Activated naive CD4-positive, alpha-beta T cell treated with anti-CD3 and anti-CD28 coated beads, Interleukin-2, amount 50 U/mL, for 16 hours (primary cell): ENCODE data around the gene CCDC167.

Source experiments
- DNase-seq: peaks from one replicate; pipeline ENCODE4 v3.0.0-alpha.2; 2020

CCDC167 gene

GRCh38 chr6:37487591-37488380 is 11.9 kb downstream of the CCDC167 start:
- no peak for DNase-seq

GRCh38 chr6:37486121-37486839 is 13.4 kb downstream of the CCDC167 start:
- DNase-seq = no peak

- DNase-seq = no peak
These were observed 14.4 kb downstream of the CCDC167 start for GRCh38 chr6:37485291-37485702.

DNA sequence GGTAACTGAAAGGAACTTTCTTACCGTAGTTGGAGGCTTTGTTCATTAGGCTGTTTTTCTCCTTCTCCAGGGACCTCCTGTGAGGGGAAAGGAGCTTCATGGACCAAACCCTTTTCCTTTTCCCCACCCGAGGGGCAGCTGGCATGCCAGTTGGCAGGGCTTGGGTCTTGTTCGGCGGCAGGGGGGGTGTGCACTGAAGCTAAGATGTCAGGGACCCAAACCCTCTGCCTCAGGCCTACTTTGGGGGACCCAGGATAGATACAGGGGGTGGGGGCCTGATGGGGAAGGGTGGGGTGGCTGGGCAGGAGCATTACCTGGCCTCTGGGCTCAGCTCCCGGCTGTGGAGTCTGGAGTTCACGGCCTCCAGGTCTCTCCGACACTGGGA is 14.9 kb downstream of the CCDC167 start:
- no peak for DNase-seq

DNA sequence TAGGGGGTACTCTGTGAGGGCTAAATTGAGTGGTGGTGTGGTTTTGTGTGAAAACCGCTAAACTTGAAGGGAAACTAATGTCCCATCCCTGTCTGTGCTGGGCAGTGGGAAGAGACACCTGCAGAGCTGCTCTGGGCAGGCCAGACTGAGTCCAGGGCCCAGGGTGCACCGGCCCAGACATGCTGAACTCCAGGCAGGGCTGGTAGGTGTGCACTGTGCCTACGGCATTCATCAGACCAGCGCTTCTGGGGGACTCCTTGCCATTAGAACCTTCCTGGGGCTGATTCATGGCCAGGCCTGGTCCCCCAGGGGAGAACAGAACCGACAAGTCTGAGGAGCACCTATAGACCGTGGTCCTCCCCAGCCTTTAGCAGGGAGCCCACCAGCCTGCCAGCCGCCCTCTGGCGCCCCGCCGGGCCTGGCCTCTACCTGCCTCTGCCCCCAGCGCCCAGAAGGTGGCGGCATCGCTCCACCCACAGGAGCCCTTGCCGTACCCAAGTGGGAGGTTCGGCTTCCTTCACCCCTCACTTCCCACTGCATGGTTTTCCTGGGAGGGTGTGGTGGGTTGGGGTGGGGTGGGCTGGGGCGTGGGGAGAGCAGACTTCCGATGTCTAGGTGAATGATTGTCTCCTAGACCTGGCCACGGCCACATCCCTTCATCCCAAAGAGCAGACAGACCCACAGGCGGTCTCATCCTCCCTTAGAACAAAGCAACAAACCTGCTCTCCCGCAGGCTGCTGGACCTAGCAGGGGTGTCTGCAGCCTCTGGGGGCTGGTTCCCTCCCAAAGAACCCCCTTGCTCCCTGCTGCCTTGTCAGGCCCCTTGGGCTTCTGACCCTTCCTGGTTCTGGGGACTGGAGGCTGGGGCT is 15.5 kb downstream of the CCDC167 start:
- peak; percentile 77 for DNase-seq

- DNase-seq = no peak
These were observed 16.3 kb downstream of the CCDC167 start for GRCh38 chr6:37483252-37483901.

DNA sequence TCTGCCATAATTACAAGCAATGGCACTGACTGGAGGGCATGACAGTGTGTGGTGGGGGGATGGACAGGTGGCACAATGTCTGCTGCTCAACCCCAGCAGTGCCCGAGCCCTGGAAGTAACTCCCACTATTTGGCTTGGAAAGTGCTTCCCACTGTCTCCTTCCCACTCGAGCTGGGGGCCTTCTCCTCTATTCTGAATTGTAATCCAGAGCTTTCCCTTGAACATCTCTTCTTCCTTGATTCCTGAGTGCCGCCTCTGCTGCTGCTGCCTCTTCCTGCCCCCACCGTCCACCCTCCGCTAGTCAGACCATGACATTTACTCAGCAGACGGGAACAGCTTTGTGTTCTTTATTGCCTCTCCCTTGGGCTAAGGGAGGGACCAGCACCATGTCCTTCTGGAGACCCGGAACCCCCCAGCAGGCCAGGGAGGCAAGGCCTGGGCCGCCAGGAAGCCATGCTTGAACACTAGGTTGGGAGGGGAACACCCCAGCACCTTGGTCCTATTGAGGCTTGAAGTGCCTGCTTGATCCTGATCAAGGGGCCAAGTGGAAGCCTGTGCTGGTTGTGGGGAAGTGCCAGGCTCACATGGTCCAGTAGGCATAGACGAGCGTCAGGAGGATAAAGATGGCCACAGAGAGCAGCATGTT is 17.0 kb downstream of the CCDC167 start:
- no peak for DNase-seq

DNA sequence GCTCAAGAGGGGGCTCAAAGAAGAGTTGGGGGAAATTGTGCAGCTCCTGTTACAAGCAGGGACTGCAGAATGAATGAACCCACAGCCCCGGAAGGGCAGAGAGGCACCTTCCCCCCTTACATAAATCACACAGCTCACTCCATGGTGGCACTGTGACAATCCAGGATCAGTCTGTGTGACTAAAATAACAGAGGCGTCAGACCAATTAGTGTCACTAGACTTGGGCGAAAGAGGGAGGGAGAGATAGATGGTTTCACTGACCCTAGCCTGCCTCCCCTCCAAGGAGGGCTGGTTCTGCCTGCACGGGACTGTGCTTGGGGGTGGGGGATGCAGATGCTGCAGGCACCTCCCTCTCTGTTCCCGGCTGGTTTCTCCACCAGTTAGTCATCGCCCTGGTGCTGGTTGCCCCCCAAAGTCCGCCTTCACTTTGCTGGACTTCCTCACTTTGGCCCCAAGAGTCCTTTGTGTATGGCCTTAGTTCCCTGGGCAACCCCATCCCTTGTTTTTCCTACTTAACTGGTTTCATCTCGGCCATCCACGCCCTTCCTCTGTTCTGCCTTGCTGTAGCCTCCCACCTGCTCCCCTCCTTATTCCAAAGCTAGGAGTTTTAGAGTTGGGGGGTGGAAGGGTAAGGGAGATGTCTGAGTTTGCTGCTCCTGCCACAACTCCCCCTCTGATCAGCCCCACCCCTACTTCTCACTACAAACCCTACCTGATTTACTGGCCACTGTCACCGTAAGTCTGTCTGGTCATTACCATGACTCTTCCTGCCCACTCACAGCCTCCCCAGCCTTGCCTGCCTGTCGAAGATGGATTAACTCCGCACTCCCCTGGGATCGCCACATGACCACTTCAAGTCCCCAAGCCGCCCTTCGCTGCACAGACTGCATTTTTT is 17.7 kb downstream of the CCDC167 start:
- no peak for DNase-seq

DNA sequence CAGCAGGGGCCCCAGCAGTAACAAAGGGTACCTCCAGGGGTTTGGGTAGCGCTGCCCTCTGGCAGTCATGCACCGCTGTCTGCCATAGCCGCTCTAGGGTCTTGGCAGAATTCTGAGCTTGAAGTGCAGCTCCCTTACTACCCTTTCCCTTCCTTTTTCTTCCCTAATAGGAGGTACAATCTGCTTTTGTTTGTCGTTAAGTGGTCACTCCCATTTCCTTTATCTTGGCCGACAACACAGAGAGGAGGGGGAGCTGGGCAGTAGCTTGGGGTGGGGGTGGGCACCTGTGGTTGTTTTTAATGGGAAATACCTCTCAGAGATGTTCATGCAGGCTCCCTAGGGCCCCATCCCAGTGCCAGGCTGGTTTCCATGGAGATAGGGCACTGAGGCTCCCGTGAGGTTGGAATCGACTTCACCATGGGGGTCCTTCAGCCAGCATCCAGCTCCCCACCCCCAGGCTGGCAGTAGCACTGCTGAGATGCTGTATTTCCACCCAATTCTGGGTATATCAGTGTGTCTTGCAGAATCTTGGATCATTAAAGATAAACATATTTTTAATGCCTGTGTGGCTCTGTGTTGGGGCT is 18.6 kb downstream of the CCDC167 start:
- DNase-seq = no peak

DNA sequence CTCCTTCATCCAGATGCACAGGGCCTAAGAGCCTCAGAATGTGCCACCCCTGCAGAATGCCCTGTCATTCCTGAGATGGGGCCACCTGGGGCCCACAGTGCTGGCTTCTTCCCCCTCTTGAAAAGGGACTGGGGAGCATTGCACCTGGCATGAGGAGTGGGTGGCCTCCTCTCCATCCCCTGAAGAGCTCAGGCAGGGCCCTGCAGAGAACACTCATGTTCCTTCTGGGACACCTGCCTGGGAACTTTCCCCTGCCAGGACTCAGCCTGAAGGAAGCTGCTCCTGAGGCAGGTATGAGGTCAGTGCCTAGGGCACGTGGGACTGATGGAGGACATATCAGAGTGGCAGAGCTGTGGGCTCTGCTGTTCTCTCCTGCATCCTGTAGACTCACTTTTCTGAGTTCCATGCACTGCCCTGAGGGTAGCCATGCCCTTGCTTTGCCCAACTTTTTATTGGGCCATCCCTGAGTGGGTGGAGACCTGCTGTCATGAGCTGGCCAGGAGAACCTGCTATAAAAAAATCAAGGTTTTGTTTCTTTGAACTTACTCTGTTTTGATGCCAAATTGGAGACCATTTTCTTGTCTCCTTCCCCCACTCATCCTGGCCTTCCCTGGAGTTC is 19.5 kb downstream of the CCDC167 start:
- DNase-seq = no peak

- DNase-seq = no peak
These were observed 20.3 kb downstream of the CCDC167 start for GRCh38 chr6:37479266-37479854.

- DNase-seq = no peak
These were observed 20.9 kb downstream of the CCDC167 start for GRCh38 chr6:37478827-37479226.

- DNase-seq = no peak
These were observed 21.8 kb downstream of the CCDC167 start for GRCh38 chr6:37477656-37478435.

- DNase-seq = no peak
These were observed 22.5 kb downstream of the CCDC167 start for GRCh38 chr6:37477191-37477590.

DNA sequence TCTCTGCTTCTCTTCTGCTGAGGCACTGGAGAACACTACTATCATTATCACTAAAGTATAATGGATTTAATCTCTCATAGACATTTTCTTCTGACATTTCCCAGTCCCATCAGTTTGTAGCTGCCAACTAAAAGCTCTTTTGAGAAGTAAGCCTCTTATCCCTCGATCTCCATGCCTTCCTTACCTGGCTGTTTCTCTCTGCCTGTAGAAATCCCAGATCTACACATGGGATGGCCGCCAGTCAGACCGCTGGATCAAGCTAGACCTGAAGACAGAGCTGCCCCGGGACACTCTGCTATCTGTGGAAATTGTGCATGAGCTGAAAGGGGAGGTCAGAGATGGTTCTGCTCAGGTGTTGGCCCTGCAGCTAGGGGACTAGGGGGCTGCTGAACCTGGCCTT is 25.4 kb downstream of the CCDC167 start:
- no peak for DNase-seq

GRCh38 chr6:37473364-37474095 is 26.2 kb downstream of the CCDC167 start:
- no peak for DNase-seq

- no peak for DNase-seq
These were observed 32.0 kb downstream of the CCDC167 start for GRCh38 chr6:37467718-37468117.

DNA sequence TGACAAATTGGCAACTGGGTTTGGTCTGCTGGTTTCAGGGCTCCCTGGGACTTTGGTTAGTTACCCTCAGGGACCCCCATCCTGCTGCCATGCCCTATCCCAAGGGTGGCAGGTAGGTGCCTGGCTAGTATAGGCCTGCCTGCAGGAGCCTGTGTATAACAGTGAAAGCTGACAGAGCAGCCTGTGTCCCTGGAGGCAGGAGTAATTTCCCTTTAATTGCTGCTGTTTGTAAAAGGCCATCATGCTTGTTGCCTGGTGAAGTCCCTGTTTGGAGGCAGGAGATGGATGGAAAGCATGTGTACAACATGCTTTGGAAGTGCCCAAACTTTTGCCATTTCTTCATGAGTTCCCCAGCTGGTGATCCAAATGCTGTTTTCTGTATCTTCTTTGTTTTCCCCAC is 36.6 kb downstream of the CCDC167 start:
- DNase-seq = no peak
